Ishikawa (cell line): ENCODE measurements around the gene CACNG5.

Source experiments
- CEBPB ChIP-seq: IDR thresholded peaks from 2 replicates; pipeline ENCODE4 v1.6.1; 2012
- CREB1 ChIP-seq: IDR thresholded peaks from 2 replicates; pipeline ENCODE4 v1.6.1; 2012; ENCODE audit warnings: low read depth
- RAD21 ChIP-seq: IDR thresholded peaks from 2 replicates; pipeline ENCODE4 v1.6.1; 2012; ENCODE audit warnings: low read depth
- TAF1 ChIP-seq: IDR thresholded peaks from 2 replicates; pipeline ENCODE4 v1.6.1; 2012; ENCODE audit warnings: low read depth, mild to moderate bottlenecking
- TEAD4 ChIP-seq: IDR thresholded peaks from 2 replicates; pipeline ENCODE4 v1.6.1; 2012
- YY1 ChIP-seq: IDR thresholded peaks from 2 replicates; pipeline ENCODE4 v1.6.1; 2012; ENCODE audit warnings: low read depth

GRCh38 chr17:66840061-66840460 lies 5.1 kb downstream of the CACNG5 start:
- TF ChIP-seq RAD21 (no peak), TAF1 (no peak), CREB1 (no peak), TEAD4 (no peak), CEBPB (no peak), YY1 (no peak)
